Naive thymus-derived CD4-positive, alpha-beta T cell (primary cell): ENCODE data around the gene PLCG1. TPM values are rescaled to one million over a fixed set of nuclear protein-coding genes. Genes with fewer than 3 reads are reported as not detected.

Experiments used
- ATAC-seq: fragments of 150-1000 bp; cut with Tn5 transposase; 2 replicates; pipeline ENCODE4 v1.10.0; 2021; ENCODE audit warnings: mild to moderate bottlenecking, moderate library complexity
- CTCF ChIA-PET: fragments of 350-600 bp; sonication (Branson Sonifier 250); formaldehyde crosslinking; loops from one replicate; lab custom pipeline; 2021; ENCODE audit warnings: antibody characterized with exemption; lab: Charles Lee
- POLR2A ChIA-PET: fragments of 350-600 bp; sonication (Branson Sonifier 250); formaldehyde crosslinking; loops from one replicate; lab custom pipeline; 2021; ENCODE audit warnings: antibody characterized with exemption, inconsistent platforms; lab: Charles Lee
- DNase-seq, 9 donors: peaks; one replicate each; pipeline versions ENCODE4 v3.0.0 to v3.0.0-alpha.2; 2020 to 2022; ENCODE audit warnings: mixed read lengths in 1 of 9
- H3K27ac ChIP-seq: one replicate; pipeline ENCODE4 v1.7.0; 2013; ENCODE audit warnings: mild to moderate bottlenecking, low read depth, low read length, moderate library complexity
- H3K27me3 ChIP-seq, 2 donors: one replicate each; pipeline ENCODE4 v1.7.0; 2013; ENCODE audit warnings: low read length in 2 of 2, mild to moderate bottlenecking in 2 of 2, moderate library complexity in 2 of 2; ENCODE audit not compliant: control insufficient read depth in 2 of 2, insufficient read depth in 2 of 2
- H3K36me3 ChIP-seq, 3 experiments: 1 replicate in 2 of 3; 2 replicates in 1 of 3; pipeline ENCODE4 v1.7.0; 2013; ENCODE audit warnings: low read length in 3 of 3, mild to moderate bottlenecking in 3 of 3, moderate library complexity in 1 of 3; ENCODE audit not compliant: insufficient read depth in 3 of 3, control insufficient read depth in 2 of 3
- H3K4me1 ChIP-seq, 2 donors: one replicate each; pipeline ENCODE4 v1.7.0; 2013; ENCODE audit warnings: low read length in 2 of 2, mild to moderate bottlenecking in 2 of 2, moderate library complexity in 1 of 2; ENCODE audit not compliant: control insufficient read depth in 2 of 2, insufficient read depth in 2 of 2
- H3K4me3 ChIP-seq: 2 replicates; pipeline ENCODE4 v1.7.0; 2013; ENCODE audit warnings: mild to moderate bottlenecking, low read length
- H3K9me3 ChIP-seq, 3 experiments: 1 replicate in 2 of 3; 2 replicates in 1 of 3; pipeline ENCODE4 v1.7.0; 2013; ENCODE audit warnings: low read length in 3 of 3; ENCODE audit not compliant: control insufficient read depth in 2 of 3
- H3K27ac Mint-ChIP-seq, 9 donors: one replicate each; pipeline ENCODE4 v1.8.0; 2020 to 2022; ENCODE audit warnings: mixed read lengths in 9 of 9, mild to moderate bottlenecking in 8 of 9, moderate library complexity in 5 of 9, inconsistent platforms in 2 of 9
- H3K27me3 Mint-ChIP-seq, 5 donors: one replicate each; pipeline ENCODE4 v1.8.0; 2021 to 2022; ENCODE audit warnings: mixed read lengths in 5 of 5, mild to moderate bottlenecking in 1 of 5
- H3K36me3 Mint-ChIP-seq, 5 donors: one replicate each; pipeline ENCODE4 v1.8.0; 2020 to 2022; ENCODE audit warnings: mixed read lengths in 5 of 5, mild to moderate bottlenecking in 3 of 5, inconsistent platforms in 1 of 5
- H3K4me1 Mint-ChIP-seq, 7 donors: one replicate each; pipeline ENCODE4 v1.8.0; 2020 to 2022; ENCODE audit warnings: mixed read lengths in 7 of 7, mild to moderate bottlenecking in 3 of 7, inconsistent platforms in 1 of 7
- H3K4me3 Mint-ChIP-seq, 10 donors: one replicate each; pipeline ENCODE4 v1.8.0; 2020 to 2022; ENCODE audit warnings: mild to moderate bottlenecking in 10 of 10, mixed read lengths in 10 of 10, moderate library complexity in 6 of 10, inconsistent platforms in 2 of 10
- H3K9me3 Mint-ChIP-seq, 11 donors: one replicate each; pipeline ENCODE4 v1.8.0; 2020 to 2022; ENCODE audit warnings: mixed read lengths in 11 of 11, mild to moderate bottlenecking in 4 of 11, inconsistent platforms in 1 of 11, moderate library complexity in 1 of 11
- intact Hi-C, 2 donors: fragments of 100-400 bp; cut with micrococcal nuclease; formaldehyde crosslinking; loops; one replicate each; pipeline ENCODE4 v1.15.1; 2023
- polyA plus RNA-seq, 2 donors: library from polyadenylated mRNA; unstranded; fragments of 300-500 nt; fragmentation: Illumina TruSeq; gene quantifications; one replicate each; pipeline ENCODE4 v1.2.3, GENCODE V29; 2021
- total RNA-seq, 6 experiments: library from RNA in 5 of 6; stranded (reverse) in 5 of 6; gene quantifications; 1 replicate in 5 of 6; 2 replicates in 1 of 6; pipeline ENCODE4 v1.2.3 and lab custom pipeline; 2021 to 2026

The PLCG1 gene
- 100 to 1,000 TPM; 343 to 559 (median 418) TPM for total RNA-seq
- polyA plus RNA-seq = 100 to 1,000 TPM in 1 of 2 donors, 10 to 100 TPM in 1; 36.9 to 105 TPM
- 597 reads per million, percentile 98 among the genes with 10 or more reads in this experiment for total RNA-seq (lab: John Stamatoyannopoulos, UW)

DNA sequence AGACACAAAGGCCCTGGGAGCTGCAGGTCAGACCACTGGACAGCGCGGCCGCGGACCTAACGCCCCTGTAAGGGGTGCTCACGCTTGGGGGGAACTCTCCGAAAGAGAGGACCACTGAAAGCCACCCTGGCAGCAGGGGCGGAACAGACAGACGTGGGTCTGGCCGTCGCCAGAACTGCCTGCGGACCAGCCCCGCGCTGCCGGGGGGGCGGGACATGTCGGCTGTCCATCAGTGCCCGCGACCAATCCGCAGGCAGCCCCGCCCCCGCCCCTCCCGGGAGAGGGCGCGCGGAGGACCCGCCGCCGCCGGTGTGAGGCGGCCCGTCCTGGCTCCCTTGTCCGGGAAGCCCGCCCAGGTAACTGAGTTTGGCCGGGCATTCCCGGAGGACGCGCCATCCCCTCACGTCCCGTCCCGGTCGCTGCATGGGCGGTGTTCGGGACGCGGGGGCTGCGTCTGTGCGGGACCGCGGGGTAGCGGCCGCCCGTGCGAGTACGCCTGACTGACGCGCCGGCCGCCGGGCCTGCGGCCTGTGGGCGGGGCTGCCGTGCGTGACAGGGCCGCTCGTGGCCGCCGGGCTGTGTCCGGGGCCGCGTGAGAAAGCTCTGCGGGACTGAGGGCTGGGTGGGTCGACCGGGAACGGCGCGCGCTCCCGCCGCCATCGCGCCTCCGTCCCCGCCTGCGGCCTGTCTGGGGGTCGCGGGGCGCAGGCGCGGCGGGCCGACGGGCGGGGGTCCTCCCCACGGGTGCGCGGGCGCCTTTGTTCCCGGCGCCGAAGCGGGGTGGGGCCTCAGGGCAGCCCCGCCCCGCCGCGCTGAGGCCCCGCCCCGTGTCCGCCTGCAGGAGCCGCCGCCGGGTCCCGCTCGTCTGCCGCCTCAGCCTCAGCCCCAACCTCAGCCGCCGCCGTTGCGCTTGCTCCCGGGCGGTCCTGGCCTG lies at the start of gene PLCG1:
TSS of gene PLCG1 (plus strand) at position 864 of the 934 bp plus-strand sequence. CDS start 99 bp downstream, outside the sequence.
- peak; percentile 74 to 89 (median 82) for DNase-seq
- H3K4me3 Mint-ChIP-seq = peak within 1 kb of the TSS; percentile 89 to 98 (median 95)
- H3K27me3 ChIP-seq = no peaks in the 10 kb centered on the region
- peak within 1 kb of the TSS; percentile 91 for H3K27ac ChIP-seq
- ChIA-PET CTCF (interaction anchor here (0.5 to 14.7 kb wide), 10 partner anchors 18 to 260 kb away, joined by 3 to 236 read pairs (median 12); no protein-coding TSS in a partner anchor), POLR2A (interaction anchor here (0.6 to 16.5 kb wide), 5 partner anchors 22 to 106 kb away, joined by 3 to 604 read pairs (median 3); no protein-coding TSS in a partner anchor)
- H3K4me1 Mint-ChIP-seq = peaks cover 48 to 66% (median 61%) of the 10 kb centered on the region in 7 donors
- H3K9me3 ChIP-seq = no peaks in the 10 kb centered on the region
- H3K27ac Mint-ChIP-seq = peak within 1 kb of the TSS; percentile 86 to 100 (median 96)
- peaks cover 32 to 40% of the 10 kb centered on the region in 2 donors for H3K4me1 ChIP-seq
- no peaks in the 10 kb centered on the region for H3K36me3 ChIP-seq
- no peaks in the 10 kb centered on the region for H3K27me3 Mint-ChIP-seq
- peak within 1 kb of the TSS; percentile 82 for H3K4me3 ChIP-seq
- H3K36me3 Mint-ChIP-seq = peaks cover 0 to 31% (median 4%) of the 10 kb centered on the region in 5 donors
- ATAC-seq = peak; percentile 84
- H3K9me3 Mint-ChIP-seq = no peaks in the 10 kb centered on the region
- intact Hi-C loops = loop anchor here (1.0 to 10.0 kb wide), 8 partner anchors 108 to 556 kb away; partner anchors contain the start of genes CHD6 (in 2 of the 2), TOP1 (in 2 of the 2) and ZHX3 (in 2 of the 2)

DNA sequence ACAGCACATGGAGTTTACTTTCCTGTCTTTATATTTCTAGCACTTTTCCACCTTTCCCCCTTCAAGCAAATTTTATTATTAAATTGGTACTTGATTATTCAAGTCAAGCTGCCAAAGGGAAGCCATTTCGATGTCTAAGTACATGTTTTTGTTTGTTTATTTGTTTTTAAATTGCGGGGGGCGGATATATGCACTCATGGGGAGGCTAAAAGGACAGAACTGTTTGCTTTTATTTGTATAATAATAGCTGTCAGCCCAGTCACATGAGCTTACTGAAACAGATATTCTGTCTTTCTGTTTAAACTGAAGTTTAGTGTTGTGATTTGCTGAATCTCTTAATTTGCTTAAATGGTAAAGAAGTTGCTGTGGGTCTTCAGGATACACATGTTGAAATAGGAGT lies 49.6 kb upstream of the PLCG1 start:
- ATAC-seq (no peak), DNase-seq (no peak)
- Mint-ChIP-seq H3K27me3 (no peaks in the 10 kb centered on the region), H3K36me3 (peaks cover 8 to 51% (median 24%) of the 10 kb centered on the region in 5 donors), H3K9me3 (no peaks in the 10 kb centered on the region), H3K4me1 (peaks cover 12 to 38% (median 31%) of the 10 kb centered on the region in 7 donors), H3K4me3 (no peak overlapping the region), H3K27ac (peak overlapping the region in 6 of 9 donors; percentile 13 to 72 (median 60))
- peak overlapping the region; percentile 20 for H3K27ac ChIP-seq
- H3K36me3 ChIP-seq = peaks cover 0 to 44% (median 19%) of the 10 kb centered on the region in 3 experiments
- H3K9me3 ChIP-seq = no peaks in the 10 kb centered on the region
- ChIA-PET CTCF (interaction anchor here (0.6 kb wide), 1 partner anchor 22 kb away, joined by 3 read pairs; no protein-coding TSS in a partner anchor), POLR2A (no interaction called here)
- no peaks in the 10 kb centered on the region for H3K27me3 ChIP-seq
- intact Hi-C loops = loop anchor here in 1 of 2 donors (1.0 to 5.0 kb wide), 2 partner anchors 8 to 40 kb away; no protein-coding TSS in a partner anchor
- peaks cover 0 to 8% of the 10 kb centered on the region in 2 donors for H3K4me1 ChIP-seq
- H3K4me3 ChIP-seq = no peak overlapping the region

DNA sequence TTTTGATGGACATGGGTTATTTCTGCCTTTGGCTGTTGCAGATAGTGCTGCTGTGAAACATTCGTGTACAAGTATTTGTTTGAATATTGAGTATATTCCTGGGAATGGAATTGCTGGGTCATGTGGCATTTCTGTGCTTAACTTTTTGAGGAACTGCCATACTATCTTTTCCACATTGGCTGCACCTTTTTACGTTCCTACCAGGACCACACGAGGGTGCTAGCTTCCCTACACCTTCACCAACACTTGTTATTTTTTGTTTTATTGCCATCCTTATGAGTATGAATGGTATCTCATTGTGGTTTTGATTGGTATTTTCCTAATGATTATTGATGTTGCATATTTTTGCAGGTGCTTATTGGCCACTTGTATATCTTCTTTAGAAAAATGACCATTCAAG lies 47.8 kb upstream of the PLCG1 start:
- Mint-ChIP-seq H3K9me3 (no peaks in the 10 kb centered on the region), H3K4me1 (peaks cover 12 to 28% (median 23%) of the 10 kb centered on the region in 7 donors), H3K27me3 (no peaks in the 10 kb centered on the region), H3K27ac (peak overlapping the region in 6 of 9 donors; percentile 9 to 52 (median 34)), H3K36me3 (peaks cover 8 to 42% (median 12%) of the 10 kb centered on the region in 5 donors), H3K4me3 (no peak overlapping the region)
- H3K27ac ChIP-seq = no peak overlapping the region
- CTCF ChIA-PET = interaction anchor here (1.2 kb wide), 1 partner anchor 99 kb away, joined by 5 read pairs; no protein-coding TSS in a partner anchor
- no peaks in the 10 kb centered on the region for H3K27me3 ChIP-seq
- intact Hi-C loops = loop anchor here in 1 of 2 donors (5.0 kb wide), 1 partner anchor 42 kb away; no protein-coding TSS in a partner anchor
- H3K9me3 ChIP-seq = no peaks in the 10 kb centered on the region
- DNase-seq (no peak), ATAC-seq (peak; percentile 8)
- H3K4me3 ChIP-seq = no peak overlapping the region
- POLR2A ChIA-PET = interaction anchor here (0.6 to 0.7 kb wide), 2 partner anchors 9 to 117 kb away, joined by 3 read pairs; no protein-coding TSS in a partner anchor
- peaks cover 0 to 8% of the 10 kb centered on the region in 2 donors for H3K4me1 ChIP-seq
- peaks cover 0 to 42% (median 3%) of the 10 kb centered on the region in 3 experiments for H3K36me3 ChIP-seq

DNA sequence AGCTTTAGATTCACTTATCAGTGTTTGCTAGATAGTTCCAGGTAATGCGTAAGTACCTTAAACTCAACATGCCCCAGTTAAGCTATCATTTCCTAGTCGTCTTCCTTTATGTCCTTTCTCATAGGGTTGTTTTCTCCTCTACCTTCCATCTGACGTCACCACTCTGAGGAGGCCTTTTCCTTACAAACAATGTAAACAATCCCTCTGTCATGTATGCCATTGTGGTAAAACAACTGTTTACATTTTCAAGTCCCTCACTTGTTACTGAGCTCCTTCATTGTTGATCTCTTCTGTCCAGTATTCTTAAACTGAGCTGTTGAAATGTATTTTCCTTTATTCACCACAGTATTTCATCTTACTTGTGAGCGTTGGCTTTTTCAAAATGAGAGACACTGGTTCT lies 45.4 kb upstream of the PLCG1 start:
- intact Hi-C loops = no loop called here
- DNase-seq = no peak

DNA sequence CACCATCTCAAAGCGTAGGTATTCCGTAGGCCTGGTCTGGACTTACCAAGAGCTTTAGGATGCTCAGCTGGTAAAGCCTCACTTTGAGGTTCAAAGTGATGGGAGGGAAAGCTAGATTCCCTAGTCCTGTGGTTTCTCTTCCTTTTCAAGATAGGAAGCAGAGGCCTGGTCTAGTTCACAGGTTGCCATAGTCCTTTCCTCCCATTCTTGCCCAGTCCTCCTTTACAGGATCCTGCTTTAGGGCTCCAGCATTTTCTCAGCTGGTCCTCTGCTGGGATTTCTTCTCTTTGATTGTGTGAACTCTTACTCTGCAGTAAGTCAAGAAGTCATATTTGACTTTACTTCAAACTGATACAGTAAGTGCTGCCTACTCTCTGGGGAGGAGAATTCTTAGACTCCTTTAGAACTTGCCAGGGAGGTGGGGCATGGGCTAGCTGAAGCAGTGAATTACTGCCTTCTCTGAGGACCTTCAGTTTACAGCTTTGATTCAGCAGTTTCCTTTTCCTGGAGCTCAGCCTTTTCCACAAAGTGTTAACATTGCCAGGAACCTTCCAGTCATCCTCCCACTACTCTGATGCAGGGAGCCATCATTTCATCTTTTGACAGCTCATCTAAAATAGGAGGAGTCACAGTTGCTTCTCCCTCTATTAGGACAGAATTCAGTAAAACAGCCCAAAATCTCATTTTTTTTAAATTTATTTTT lies 42.8 kb upstream of the PLCG1 start:
- Histone ChIP-seq H3K4me1 (no peaks in the 10 kb centered on the region), H3K27ac (no peak overlapping the region), H3K36me3 (peaks cover 4 to 55% (median 21%) of the 10 kb centered on the region in 3 experiments), H3K9me3 (no peaks in the 10 kb centered on the region), H3K27me3 (no peaks in the 10 kb centered on the region), H3K4me3 (no peak overlapping the region)
- Mint-ChIP-seq H3K27me3 (no peaks in the 10 kb centered on the region), H3K9me3 (no peaks in the 10 kb centered on the region), H3K4me3 (no peak overlapping the region), H3K36me3 (peaks cover 13 to 49% (median 21%) of the 10 kb centered on the region in 5 donors), H3K4me1 (peaks cover 0 to 9% (median 4%) of the 10 kb centered on the region in 7 donors), H3K27ac (peak overlapping the region in 8 of 9 donors; percentile 10 to 79 (median 53))
- DNase-seq (no peak), ATAC-seq (peak; percentile 8)
- CTCF ChIA-PET = interaction anchor here (0.6 to 8.8 kb wide), 17 partner anchors 8 to 235 kb away, joined by 3 to 177 read pairs (median 4); no protein-coding TSS in a partner anchor
- intact Hi-C loops = loop anchor here (1.0 kb wide), 5 partner anchors 7 to 246 kb away; partner anchors contain the start of gene LPIN3 (in 2 of the 2)
- POLR2A ChIA-PET = interaction anchor here (2.0 kb wide), 1 partner anchor 103 kb away, joined by 9 read pairs; no protein-coding TSS in a partner anchor

More for the DNA sequence above, 45.4 kb upstream of the PLCG1 start:
- peak overlapping the region in 3 of 9 donors; percentile 10 to 82 (median 41) for H3K27ac Mint-ChIP-seq
- Histone ChIP-seq H3K4me1 (peaks cover 0 to under 1% of the 10 kb centered on the region in 2 donors), H3K36me3 (peaks cover 0 to 40% (median 2%) of the 10 kb centered on the region in 3 experiments), H3K27me3 (no peaks in the 10 kb centered on the region), H3K9me3 (no peaks in the 10 kb centered on the region), H3K4me3 (no peak overlapping the region), H3K27ac (no peak overlapping the region)
- H3K9me3 Mint-ChIP-seq = no peaks in the 10 kb centered on the region
- POLR2A ChIA-PET = no interaction called here
- H3K27me3 Mint-ChIP-seq = no peaks in the 10 kb centered on the region
- CTCF ChIA-PET = interaction anchor here (0.7 to 8.8 kb wide), 2 partner anchors 103 to 113 kb away, joined by 3 to 177 read pairs; no protein-coding TSS in a partner anchor
- ATAC-seq = no peak
- peaks cover 2 to 18% (median 8%) of the 10 kb centered on the region in 7 donors for H3K4me1 Mint-ChIP-seq
- H3K36me3 Mint-ChIP-seq = peaks cover 0 to 38% (median 14%) of the 10 kb centered on the region in 5 donors
- no peak overlapping the region for H3K4me3 Mint-ChIP-seq
